Activated CD8-positive, alpha-beta memory T cell treated with anti-CD3 and anti-CD28 coated beads, Interleukin-2, amount 10 ng/mL, durations not matched to agents 7 days and 5 days (primary cell): Measurements from ENCODE around the gene HSD3B1. TPM values are rescaled to one million over a fixed set of nuclear protein-coding genes. Genes with fewer than 3 reads are reported as not detected.
"Not testable (repeated sequence)": the region's sequence is repeated elsewhere in the genome, so short reads cannot be mapped to it uniquely, and the experiment has no call there.

Experiments
- ATAC-seq: fragments of 150-1000 bp; cut with Tn5 transposase; one replicate; pipeline ENCODE4 v1.10.0; 2021; ENCODE audit warnings: moderate library complexity
- CTCF ChIA-PET: fragments of 350-600 bp; sonication (Branson Sonifier 250); formaldehyde crosslinking; loops from one replicate; lab custom pipeline; 2021; ENCODE audit warnings: antibody characterized with exemption; lab: Charles Lee
- DNase-seq: peaks from one replicate; pipeline ENCODE4 v3.0.0-alpha.2; 2020
- H3K27ac Mint-ChIP-seq: one replicate; pipeline ENCODE4 v1.8.0; 2021; ENCODE audit warnings: mild to moderate bottlenecking, mixed read lengths
- H3K27me3 Mint-ChIP-seq: one replicate; pipeline ENCODE4 v1.8.0; 2021; ENCODE audit warnings: mixed read lengths
- H3K36me3 Mint-ChIP-seq: one replicate; pipeline ENCODE4 v1.8.0; 2021; ENCODE audit warnings: mild to moderate bottlenecking, mixed read lengths
- H3K4me1 Mint-ChIP-seq: one replicate; pipeline ENCODE4 v1.8.0; 2021; ENCODE audit warnings: mixed read lengths
- H3K4me3 Mint-ChIP-seq: one replicate; pipeline ENCODE4 v1.8.0; 2021; ENCODE audit warnings: mild to moderate bottlenecking, moderate library complexity, mixed read lengths
- H3K9me3 Mint-ChIP-seq: one replicate; pipeline ENCODE4 v1.8.0; 2022; ENCODE audit warnings: low read depth, mixed read lengths
- total RNA-seq, 2 experiments: library from RNA; stranded (reverse); gene quantifications; one replicate each; pipeline ENCODE4 v1.2.3, GENCODE V29; 2021

The HSD3B1 gene
- total RNA-seq, 2 experiments from 2014 or later, result not detected

GRCh38 chr1:119517667-119518066, 10.7 kb downstream of the HSD3B1 start:
- ATAC-seq, H3K27me3 Mint-ChIP-seq, H3K36me3 Mint-ChIP-seq, H3K4me1 Mint-ChIP-seq, DNase-seq, H3K27ac Mint-ChIP-seq, H3K4me3 Mint-ChIP-seq, H3K9me3 Mint-ChIP-seq, CTCF ChIA-PET: not testable (repeated sequence)

- peaks cover 11% of the 10 kb centered on the region for H3K27me3 Mint-ChIP-seq
- H3K36me3 Mint-ChIP-seq, result no peaks in the 10 kb centered on the region
- H3K9me3 Mint-ChIP-seq, result peaks cover 3% of the 10 kb centered on the region
- CTCF ChIA-PET, result no interaction called here
- no peak overlapping the region for H3K4me3 Mint-ChIP-seq
- no peaks in the 10 kb centered on the region for H3K4me1 Mint-ChIP-seq
- no peak overlapping the region for H3K27ac Mint-ChIP-seq
- ATAC-seq (no peak), DNase-seq (no peak)
These were observed 24.8 kb downstream of the HSD3B1 start for GRCh38 chr1:119531606-119532323.

- H3K27ac Mint-ChIP-seq, result no peak overlapping the region
- CTCF ChIA-PET, result no interaction called here
- no peak overlapping the region for H3K4me3 Mint-ChIP-seq
- H3K9me3 Mint-ChIP-seq, result peaks cover 3% of the 10 kb centered on the region
- DNase-seq (no peak), ATAC-seq (no peak)
- no peaks in the 10 kb centered on the region for H3K36me3 Mint-ChIP-seq
- peaks cover 11% of the 10 kb centered on the region for H3K27me3 Mint-ChIP-seq
- no peaks in the 10 kb centered on the region for H3K4me1 Mint-ChIP-seq
These were observed 25.4 kb downstream of the HSD3B1 start for GRCh38 chr1:119532324-119532910.

- ATAC-seq (no peak), DNase-seq (no peak)
- H3K4me3 Mint-ChIP-seq, result no peak overlapping the region
- H3K27ac Mint-ChIP-seq, result no peak overlapping the region
- H3K27me3 Mint-ChIP-seq, result peaks cover 7% of the 10 kb centered on the region
- H3K9me3 Mint-ChIP-seq, result peaks cover under 1% of the 10 kb centered on the region
- no peaks in the 10 kb centered on the region for H3K36me3 Mint-ChIP-seq
- CTCF ChIA-PET, result no interaction called here
- H3K4me1 Mint-ChIP-seq, result no peaks in the 10 kb centered on the region
These were observed 28.4 kb downstream of the HSD3B1 start for GRCh38 chr1:119535381-119535780.

GRCh38 chr1:119537966-119538365, 31.0 kb downstream of the HSD3B1 start:
- Mint-ChIP-seq H3K4me3 (no peak overlapping the region), H3K9me3 (no peaks in the 10 kb centered on the region), H3K4me1 (no peaks in the 10 kb centered on the region), H3K36me3 (no peaks in the 10 kb centered on the region), H3K27me3 (peaks cover 7% of the 10 kb centered on the region), H3K27ac (no peak overlapping the region)
- ATAC-seq (no peak), DNase-seq (no peak)
- CTCF ChIA-PET, result no interaction called here

- Mint-ChIP-seq H3K9me3 (no peaks in the 10 kb centered on the region), H3K27me3 (peaks cover 7% of the 10 kb centered on the region), H3K36me3 (no peaks in the 10 kb centered on the region), H3K4me1 (no peaks in the 10 kb centered on the region), H3K4me3 (no peak overlapping the region), H3K27ac (no peak overlapping the region)
- no peak for ATAC-seq
- no peak for DNase-seq
- CTCF ChIA-PET, result no interaction called here
These were observed 32.6 kb downstream of the HSD3B1 start for GRCh38 chr1:119539636-119540035.

- H3K27ac Mint-ChIP-seq, result no peak overlapping the region
- CTCF ChIA-PET, result no interaction called here
- H3K27me3 Mint-ChIP-seq, result peaks cover 7% of the 10 kb centered on the region
- H3K4me1 Mint-ChIP-seq, result no peaks in the 10 kb centered on the region
- no peaks in the 10 kb centered on the region for H3K9me3 Mint-ChIP-seq
- DNase-seq (no peak), ATAC-seq (no peak)
- no peaks in the 10 kb centered on the region for H3K36me3 Mint-ChIP-seq
- no peak overlapping the region for H3K4me3 Mint-ChIP-seq
These were observed 34.4 kb downstream of the HSD3B1 start for GRCh38 chr1:119541389-119541788.

- no peak overlapping the region for H3K4me3 Mint-ChIP-seq
- H3K36me3 Mint-ChIP-seq, result no peaks in the 10 kb centered on the region
- no peak overlapping the region for H3K27ac Mint-ChIP-seq
- DNase-seq (no peak), ATAC-seq (no peak)
- H3K27me3 Mint-ChIP-seq, result peaks cover 7% of the 10 kb centered on the region
- no peaks in the 10 kb centered on the region for H3K4me1 Mint-ChIP-seq
- CTCF ChIA-PET, result no interaction called here
- H3K9me3 Mint-ChIP-seq, result no peaks in the 10 kb centered on the region
These were observed 35.5 kb downstream of the HSD3B1 start for GRCh38 chr1:119542492-119542946.

- Mint-ChIP-seq H3K36me3 (no peaks in the 10 kb centered on the region), H3K4me3 (no peak overlapping the region), H3K27ac (no peak overlapping the region), H3K4me1 (no peaks in the 10 kb centered on the region), H3K9me3 (no peaks in the 10 kb centered on the region), H3K27me3 (peaks cover 4% of the 10 kb centered on the region)
- DNase-seq, result no peak
- CTCF ChIA-PET, result interaction anchor here (1.6 kb wide), 1 partner anchor 133 kb away, joined by 3 read pairs; no protein-coding TSS in a partner anchor
- ATAC-seq, result no peak
These were observed 37.3 kb downstream of the HSD3B1 start for GRCh38 chr1:119544165-119544762.

GRCh38 chr1:119546641-119547040, 39.6 kb downstream of the HSD3B1 start:
- CTCF ChIA-PET, result no interaction called here
- Mint-ChIP-seq H3K36me3 (no peaks in the 10 kb centered on the region), H3K9me3 (no peaks in the 10 kb centered on the region)

GRCh38 chr1:119547306-119547705, 40.3 kb downstream of the HSD3B1 start:
- no peaks in the 10 kb centered on the region for H3K27me3 Mint-ChIP-seq
- no peak for DNase-seq
- H3K4me1 Mint-ChIP-seq, result no peaks in the 10 kb centered on the region
- no peak for ATAC-seq
- CTCF ChIA-PET, result no interaction called here
- H3K9me3 Mint-ChIP-seq, result no peaks in the 10 kb centered on the region
- no peak overlapping the region for H3K4me3 Mint-ChIP-seq
- H3K27ac Mint-ChIP-seq, result no peak overlapping the region
- no peaks in the 10 kb centered on the region for H3K36me3 Mint-ChIP-seq

More at GRCh38 chr1:119546641-119547040, 39.6 kb downstream of the HSD3B1 start:
- Mint-ChIP-seq H3K4me3 (no peak overlapping the region), H3K4me1 (no peaks in the 10 kb centered on the region), H3K27ac (no peak overlapping the region), H3K27me3 (peaks cover 2% of the 10 kb centered on the region)
- ATAC-seq, result no peak
- no peak for DNase-seq

- no peak overlapping the region for H3K4me3 Mint-ChIP-seq
- no peaks in the 10 kb centered on the region for H3K9me3 Mint-ChIP-seq
- H3K4me1 Mint-ChIP-seq, result no peaks in the 10 kb centered on the region
- no peaks in the 10 kb centered on the region for H3K27me3 Mint-ChIP-seq
- H3K36me3 Mint-ChIP-seq, result no peaks in the 10 kb centered on the region
- ATAC-seq (no peak), DNase-seq (no peak)
- CTCF ChIA-PET, result no interaction called here
- no peak overlapping the region for H3K27ac Mint-ChIP-seq
These were observed 40.8 kb downstream of the HSD3B1 start for GRCh38 chr1:119547805-119548204.

- DNase-seq (no peak), ATAC-seq (no peak)
- CTCF ChIA-PET, result no interaction called here
- Mint-ChIP-seq H3K27me3 (no peaks in the 10 kb centered on the region), H3K4me1 (no peaks in the 10 kb centered on the region), H3K4me3 (no peak overlapping the region), H3K36me3 (no peaks in the 10 kb centered on the region), H3K9me3 (no peaks in the 10 kb centered on the region), H3K27ac (no peak overlapping the region)
These were observed 42.7 kb downstream of the HSD3B1 start for GRCh38 chr1:119549719-119550132.

- Mint-ChIP-seq H3K9me3 (no peaks in the 10 kb centered on the region), H3K4me3 (no peak overlapping the region), H3K4me1 (no peaks in the 10 kb centered on the region), H3K27me3 (no peaks in the 10 kb centered on the region), H3K27ac (no peak overlapping the region), H3K36me3 (no peaks in the 10 kb centered on the region)
- DNase-seq, result no peak
- no peak for ATAC-seq
- CTCF ChIA-PET, result no interaction called here
These were observed 43.4 kb downstream of the HSD3B1 start for GRCh38 chr1:119550381-119550780.
